ENCODE data around the gene MAFB. TPM values are rescaled to one million over a fixed set of nuclear protein-coding genes. Genes with fewer than 3 reads are reported as not detected.

The MAFB gene
- total and polyA plus RNA-seq, 9 of the 15 experiments (the other 6 are each of a cell fraction or from before 2014, with no cell fraction given): 0.04 TPM; not detected in 8

GRCh38 chr20:40692240-40693011, 3.4 kb upstream of the MAFB start:
- TF ChIP-seq ZNF253 (CRISPR knock-in tag; conservative IDR thresholded peaks at IDR 0.05) (no peak), ERF (CRISPR knock-in tag; IDR thresholded peaks at IDR 0.05) (no peak), ZNF444 (CRISPR knock-in tag; IDR thresholded peaks at IDR 0.05) (no peak), MLLT1 (IDR thresholded peaks at IDR 0.05) (no peak), POLR3G (IDR thresholded peaks at IDR 0.05; ENCODE audit: extremely low read depth, insufficient read length, insufficient replicate concordance) (no peak), SETDB1 (IDR thresholded peaks at IDR 0.05; ENCODE audit: low read length) (no peak), ETS1 (conservative IDR thresholded peaks at IDR 0.05; ENCODE audit: control insufficient read depth, low read depth, low read length) (no peak), NFIX (CRISPR knock-in tag; IDR thresholded peaks at IDR 0.05; ENCODE audit: low read depth) (no peak)
- in situ Hi-C loops (cut with MboI): loop anchor here (25.0 kb wide), 1 partner anchor 1430 kb away; no protein-coding TSS in a partner anchor
- no peak for ATAC-seq
- no peak for FAIRE-seq
- H3K9ac ChIP-seq (ENCODE audit: insufficient read depth in 1 of 2, low read depth in 2 of 2, low read length in 2 of 2): no peak overlapping the region
- no TSS peak for BruUV-seq (replicated peaks)
- H3K4me3 ChIP-seq: no peak overlapping the region
- H4K20me1 ChIP-seq (replicated peaks; ENCODE audit: control insufficient read depth, insufficient read depth, low read length): no peaks in the 10 kb centered on the region
- ChIA-PET CTCF (ENCODE audit: low intra/inter-chr PET ratio) (no interaction called here), POLR2A (no interaction called here)
- H3K27me3 ChIP-seq (ENCODE audit: control insufficient read depth in 2 of 2, insufficient read depth in 2 of 2, low read length in 2 of 2): peaks cover 9 to 28% of the 10 kb centered on the region in 2 experiments; a peak in 3 of 5 replicates
- 1% methylated on average over 38 of the region's 52 CpGs for WGBS (ENCODE audit: insufficient coverage, low coverage, missing lambda C conversion rate)
- H3K9me3 ChIP-seq (replicated peaks; ENCODE audit: control insufficient read depth, insufficient read depth, low read depth, low read length): no peaks in the 10 kb centered on the region
- intact Hi-C loops (cut with micrococcal nuclease): loop anchor here (10.0 kb wide), 1 partner anchor 808 kb away; no protein-coding TSS in a partner anchor
- no peak for DNase-seq (ENCODE audit: extremely low read depth in 1 of 4, low spot score in 3 of 4)
- H2AFZ ChIP-seq (ENCODE audit: low read depth, low read length): no peak overlapping the region
- no peak overlapping the region for H3K4me2 ChIP-seq (ENCODE audit: insufficient read depth, low read length)
- H3K36me3 ChIP-seq (ENCODE audit: control insufficient read depth, insufficient read depth, low read length): no peaks in the 10 kb centered on the region
- H3K79me2 ChIP-seq (ENCODE audit: control insufficient read depth, insufficient read depth, low read length): no peaks in the 10 kb centered on the region
- H3K9me1 ChIP-seq (ENCODE audit: control insufficient read depth, insufficient read depth, low read length): no peaks in the 10 kb centered on the region
- no peak overlapping the region for H3K27ac ChIP-seq (ENCODE audit: extremely low read depth, low read depth, low read length)
- H3K4me1 ChIP-seq (replicated peaks in 1 of 2; ENCODE audit: control insufficient read depth in 2 of 2, insufficient read depth in 2 of 2, low read length in 2 of 2): peaks cover 0 to 25% of the 10 kb centered on the region in 2 experiments; a peak in 2 of 5 replicates
